ENCODE measurements around the gene TM4SF1.
"Not testable (repeated sequence)": the region's sequence is repeated elsewhere in the genome, so short reads cannot be mapped to it uniquely, and the experiment has no call there.

Gene TM4SF1

DNA sequence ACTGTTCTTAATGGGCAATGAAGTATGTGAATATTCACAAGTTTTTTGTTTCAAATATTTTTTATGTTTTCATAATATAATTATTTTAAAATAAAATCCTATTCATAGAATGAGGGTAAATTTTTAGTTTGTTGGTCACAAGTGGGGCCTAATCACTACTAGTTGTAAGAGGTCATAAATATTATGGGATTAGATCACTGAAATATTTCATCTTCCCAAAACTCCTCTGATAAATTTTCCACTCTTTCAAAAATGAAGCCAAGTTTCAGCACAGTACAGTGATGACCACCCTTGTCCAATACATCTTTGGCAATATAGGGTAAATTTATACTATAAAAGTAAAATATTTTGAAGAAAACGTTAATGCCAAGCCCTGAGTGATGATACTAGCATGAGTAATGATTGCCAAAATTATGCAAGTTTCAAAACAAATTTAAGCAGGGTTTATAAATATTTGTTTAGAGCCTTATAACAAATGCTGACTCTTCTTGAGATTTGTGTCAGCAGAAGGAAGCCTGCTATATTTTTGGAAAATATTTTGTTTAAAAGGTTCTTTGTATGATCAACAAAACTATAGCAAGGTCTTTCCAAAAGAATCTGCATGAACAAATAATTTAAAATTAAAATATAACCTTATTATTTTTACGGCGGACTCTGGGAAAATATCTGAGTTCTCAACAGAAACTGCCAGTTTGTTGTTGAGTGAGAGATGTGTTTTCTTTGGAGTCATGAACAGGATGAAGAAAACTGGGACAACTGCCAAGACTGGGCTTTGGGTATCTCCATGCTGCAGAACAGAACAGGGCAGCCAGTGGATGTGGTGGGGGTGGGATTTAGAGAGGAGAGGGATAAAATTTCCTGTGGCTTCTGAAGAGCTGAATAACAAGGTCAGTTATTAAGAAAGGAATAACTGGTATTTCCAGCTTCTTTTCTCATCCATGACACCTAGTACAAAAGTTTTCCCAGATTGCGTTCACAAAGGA, 17.9 kb upstream of the TM4SF1 start:
- no peak for DNase-seq (ENCODE audit: low read depth)

- no peak for DNase-seq (ENCODE audit: low read depth)
Observed at GRCh38 chr3:149393345-149394160, 16.1 kb upstream of the TM4SF1 start.

GRCh38 chr3:149391960-149392359, 14.5 kb upstream of the TM4SF1 start:
- no peak for DNase-seq (ENCODE audit: low read depth)

- no peak for DNase-seq (ENCODE audit: low read depth)
Observed at GRCh38 chr3:149390772-149391212, 13.3 kb upstream of the TM4SF1 start.

- no peak for DNase-seq (ENCODE audit: low read depth)
Observed at GRCh38 chr3:149390294-149390693, 12.8 kb upstream of the TM4SF1 start.

DNA sequence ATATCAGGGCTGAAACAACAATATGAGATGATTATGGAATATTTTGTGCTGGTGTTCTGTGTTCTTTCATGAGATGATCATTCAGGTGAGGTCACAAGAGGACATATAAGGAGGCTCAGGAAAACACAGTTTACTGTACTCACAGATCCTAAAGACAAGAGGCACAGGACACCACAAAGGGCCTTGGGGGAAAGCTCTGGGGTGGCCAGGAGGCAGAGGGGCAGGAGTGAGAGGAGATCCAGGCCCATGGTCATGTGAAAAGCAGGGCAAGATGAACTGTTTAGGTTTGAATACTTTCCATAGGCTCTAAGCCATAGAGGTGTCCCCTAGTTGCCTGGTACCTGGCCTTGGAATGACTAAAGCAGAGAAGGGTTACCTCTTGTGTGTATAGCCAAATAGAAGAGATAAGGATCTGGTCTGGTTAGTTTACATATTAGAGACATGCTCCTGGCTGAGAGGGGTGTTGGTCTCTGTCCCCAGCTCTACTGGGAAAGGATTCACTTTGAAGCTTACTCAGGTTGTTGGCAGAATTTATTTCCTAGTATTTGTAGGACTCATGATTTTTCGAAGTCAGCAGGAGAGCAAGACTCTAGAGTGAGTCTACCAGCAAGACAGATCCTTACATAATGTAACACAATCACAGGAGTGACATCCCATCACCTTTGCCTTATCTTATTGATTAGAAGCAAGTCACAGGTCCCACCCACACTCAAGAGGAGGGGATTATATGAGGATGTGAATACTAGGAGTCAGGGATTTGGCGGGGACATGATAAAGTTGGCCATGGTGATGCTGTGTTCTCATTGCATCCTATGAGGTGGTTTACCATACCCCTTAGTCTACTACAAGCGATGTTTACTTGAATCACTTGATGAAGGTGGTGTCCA, 11.3 kb upstream of the TM4SF1 start:
- DNase-seq (ENCODE audit: low read depth) = no peak

DNA sequence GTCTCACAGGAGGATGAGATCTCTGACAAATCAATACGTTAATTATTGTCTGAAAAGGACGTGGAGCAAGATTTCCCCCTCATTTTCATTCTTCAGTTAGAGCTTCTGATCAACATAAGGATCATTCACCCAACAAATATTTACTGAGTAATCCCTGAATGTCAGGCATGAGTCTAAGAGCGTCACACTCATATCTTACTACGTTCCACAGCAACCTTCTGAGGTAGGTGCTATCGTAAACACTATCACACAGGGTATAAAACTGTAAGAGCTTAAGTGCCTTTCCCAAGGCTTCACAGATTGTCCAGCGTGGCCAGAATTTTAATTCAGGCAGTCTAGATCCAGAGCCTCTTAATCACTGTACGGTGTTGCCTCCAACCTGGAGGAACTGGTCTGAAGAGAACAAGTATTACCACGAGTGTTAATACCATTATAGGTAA, 10.6 kb upstream of the TM4SF1 start:
- DNase-seq (ENCODE audit: low read depth) = no peak

GRCh38 chr3:149386299-149386606, 8.8 kb upstream of the TM4SF1 start:
- DNase-seq (ENCODE audit: low read depth) = no peak

DNA sequence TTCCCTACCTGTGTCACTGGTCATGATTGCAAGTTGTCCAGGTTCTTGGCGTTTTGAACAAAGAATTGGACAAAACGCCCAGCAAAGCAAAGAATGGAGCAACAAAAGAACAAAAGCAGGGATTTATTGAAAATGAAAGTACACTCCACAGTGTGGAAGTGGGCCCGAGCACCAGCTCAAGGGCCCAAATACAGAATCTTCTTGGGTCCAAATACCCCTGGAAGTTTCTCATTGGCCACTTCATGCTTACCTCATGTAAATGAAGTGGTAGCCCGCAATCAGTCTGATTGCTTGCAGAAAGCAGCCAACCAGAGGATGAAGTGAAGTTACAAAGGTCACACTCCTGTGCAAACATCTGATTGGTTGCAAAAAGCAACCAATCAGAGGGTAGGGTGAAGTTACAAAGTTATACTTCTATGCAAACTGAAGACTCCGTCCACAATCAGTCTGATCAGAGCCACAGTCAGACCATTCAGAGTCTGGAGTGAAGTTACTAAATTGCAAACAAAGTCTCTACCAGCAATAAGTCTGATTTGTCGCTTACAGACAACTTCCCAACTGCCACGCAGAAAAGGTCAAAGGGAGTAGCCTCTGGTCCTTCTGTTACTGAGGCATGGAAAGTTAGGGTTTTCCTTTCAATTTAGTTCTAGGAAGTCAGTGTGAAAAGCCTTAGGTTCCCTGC, 8.3 kb upstream of the TM4SF1 start:
- DNase-seq (ENCODE audit: low read depth) = no peak

GRCh38 chr3:149384911-149385321, 7.5 kb upstream of the TM4SF1 start:
- DNase-seq (ENCODE audit: low read depth) = no peak

DNA sequence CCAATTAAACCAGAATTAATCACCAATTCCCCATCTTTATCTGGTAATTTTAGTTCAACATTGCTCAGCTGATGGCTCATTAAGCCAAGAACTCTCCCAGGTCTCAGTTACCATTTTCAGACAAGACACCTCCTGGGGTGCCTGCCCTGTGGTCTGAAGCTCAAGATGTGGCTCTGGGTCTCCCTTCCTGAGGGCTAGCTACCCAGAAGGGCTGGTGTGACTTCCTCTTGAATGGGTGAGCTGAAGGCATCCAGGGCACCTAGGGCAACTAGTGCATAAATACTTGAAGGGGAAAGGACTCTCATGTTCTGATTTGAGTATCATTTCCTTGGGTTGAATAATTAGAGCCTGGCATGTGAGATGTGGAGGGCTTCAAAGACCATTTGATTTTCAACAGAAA, 6.7 kb upstream of the TM4SF1 start:
- DNase-seq (ENCODE audit: low read depth) = no peak

- no peak for DNase-seq (ENCODE audit: low read depth)
Observed at GRCh38 chr3:149383703-149384102, 6.3 kb upstream of the TM4SF1 start.

GRCh38 chr3:149382518-149382917, 5.1 kb upstream of the TM4SF1 start:
- DNase-seq (ENCODE audit: low read depth) = no peak

- no peak for DNase-seq (ENCODE audit: low read depth)
Observed at GRCh38 chr3:149382101-149382467, 4.6 kb upstream of the TM4SF1 start.

- no peak for DNase-seq (ENCODE audit: low read depth)
Observed at GRCh38 chr3:149381173-149382100, 4.0 kb upstream of the TM4SF1 start.

DNA sequence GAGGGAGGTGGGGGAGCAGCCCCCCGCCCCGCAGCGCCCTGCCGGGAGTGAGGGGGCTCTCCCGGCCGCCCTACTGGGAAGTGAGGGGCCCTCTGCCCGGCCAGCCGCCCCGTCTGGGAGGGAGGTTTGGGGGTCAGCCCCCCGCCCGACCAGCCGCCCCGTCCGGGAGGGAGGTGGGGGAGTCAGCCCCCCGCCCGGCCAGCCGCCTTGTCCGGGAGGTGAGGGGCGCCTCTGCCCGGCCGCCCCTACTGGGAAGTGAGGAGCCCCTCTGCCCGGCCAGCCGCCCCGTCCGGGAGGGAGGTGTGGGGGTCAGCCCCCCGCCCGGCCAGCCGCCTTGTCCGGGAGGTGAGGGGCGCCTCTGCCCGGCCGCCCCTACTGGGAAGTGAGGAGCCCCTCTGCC, 2.8 kb upstream of the TM4SF1 start:
- DNase-seq (ENCODE audit: low read depth) = not testable (repeated sequence)

- no peak for DNase-seq (ENCODE audit: low read depth)
Observed at GRCh38 chr3:149378478-149379309, 1.2 kb upstream of the TM4SF1 start.

GRCh38 chr3:149376718-149377407, 586 bp downstream of the TM4SF1 start:
- no peak for DNase-seq (ENCODE audit: low read depth)

All from HS-27A (cell line).